ENCODE measurements around the gene PPP5C. TPM values are rescaled to one million over a fixed set of nuclear protein-coding genes. Genes with fewer than 3 reads are reported as not detected.

PPP5C gene
- total and polyA plus RNA-seq, 2 of the 13 experiments (the other 11 are each of a cell fraction or from before 2014, with no cell fraction given) = 41.6 to 67.9 TPM

DNA sequence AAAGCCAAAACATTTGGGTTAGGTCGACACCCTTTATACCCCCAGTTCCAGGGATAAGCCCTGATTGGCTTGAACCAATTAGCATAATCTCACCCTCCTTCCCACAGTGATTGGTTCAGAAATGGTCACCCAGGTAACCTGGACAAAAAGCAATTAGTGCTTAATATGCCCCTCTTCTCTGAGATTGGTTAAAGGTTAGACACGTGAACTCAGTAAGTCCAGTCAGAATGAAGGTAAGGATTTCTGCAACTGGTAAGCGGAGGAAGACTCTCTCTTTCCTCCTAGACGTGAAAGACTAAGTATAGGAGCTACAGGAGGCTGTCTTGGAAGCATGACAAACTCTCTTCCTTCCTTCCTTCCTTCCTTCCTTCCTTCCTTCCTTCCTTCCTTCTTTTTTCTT, 83.1 kb downstream of the PPP5C start:
- Histone ChIP-seq H3K4me3 (replicated peaks in 1 of 3; ENCODE audit: insufficient read depth in 1 of 3, low read depth in 2 of 3, low read length in 3 of 3) (no peak overlapping the region), H2AFZ (ENCODE audit: low read length) (no peak overlapping the region), H3K79me2 (ENCODE audit: insufficient read depth, low read length) (no peaks in the 10 kb centered on the region), H3K9ac (ENCODE audit: insufficient read depth, low read depth, low read length) (no peak overlapping the region), H3K27ac (ENCODE audit: extremely low read length, insufficient read depth, low read length) (no peak overlapping the region), H3K4me2 (ENCODE audit: low read depth, low read length) (no peak overlapping the region), H3K4me1 (ENCODE audit: insufficient read depth, low read length) (peaks cover 27% of the 10 kb centered on the region), H3K27me3 (ENCODE audit: control insufficient read depth in 1 of 2, insufficient read depth in 2 of 2, low read length in 2 of 2) (peaks cover 0 to 16% of the 10 kb centered on the region in 2 experiments; a peak in 3 of 5 replicates), H4K20me1 (ENCODE audit: insufficient read depth, low read length) (no peaks in the 10 kb centered on the region), H3K36me3 (replicated peaks in 1 of 2; ENCODE audit: control insufficient read depth in 1 of 2, insufficient read depth in 2 of 2, low read length in 2 of 2) (no peaks in the 10 kb centered on the region), H3K9me3 (ENCODE audit: low read length) (no peaks in the 10 kb centered on the region)
- CTCF ChIA-PET (ENCODE audit: low intra/inter-chr PET ratio, low total read pairs) = no interaction called here
- FAIRE-seq = no peak
- WGBS (ENCODE audit: low lambda C conversion rate) = 54% methylated on average over 4 of the region's 4 CpGs
- ATAC-seq = no peak
- TF ChIP-seq, protein P1, sequence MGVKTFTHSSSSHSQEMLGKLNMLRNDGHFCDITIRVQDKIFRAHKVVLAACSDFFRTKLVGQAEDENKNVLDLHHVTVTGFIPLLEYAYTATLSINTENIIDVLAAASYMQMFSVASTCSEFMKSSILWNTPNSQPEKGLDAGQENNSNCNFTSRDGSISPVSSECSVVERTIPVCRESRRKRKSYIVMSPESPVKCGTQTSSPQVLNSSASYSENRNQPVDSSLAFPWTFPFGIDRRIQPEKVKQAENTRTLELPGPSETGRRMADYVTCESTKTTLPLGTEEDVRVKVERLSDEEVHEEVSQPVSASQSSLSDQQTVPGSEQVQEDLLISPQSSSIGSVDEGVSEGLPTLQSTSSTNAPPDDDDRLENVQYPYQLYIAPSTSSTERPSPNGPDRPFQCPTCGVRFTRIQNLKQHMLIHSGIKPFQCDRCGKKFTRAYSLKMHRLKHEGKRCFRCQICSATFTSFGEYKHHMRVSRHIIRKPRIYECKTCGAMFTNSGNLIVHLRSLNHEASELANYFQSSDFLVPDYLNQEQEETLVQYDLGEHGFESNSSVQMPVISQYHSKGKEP (CRISPR knock-in tag; IDR thresholded peaks at IDR 0.05) = no peak
- TF ChIP-seq, protein P2, sequence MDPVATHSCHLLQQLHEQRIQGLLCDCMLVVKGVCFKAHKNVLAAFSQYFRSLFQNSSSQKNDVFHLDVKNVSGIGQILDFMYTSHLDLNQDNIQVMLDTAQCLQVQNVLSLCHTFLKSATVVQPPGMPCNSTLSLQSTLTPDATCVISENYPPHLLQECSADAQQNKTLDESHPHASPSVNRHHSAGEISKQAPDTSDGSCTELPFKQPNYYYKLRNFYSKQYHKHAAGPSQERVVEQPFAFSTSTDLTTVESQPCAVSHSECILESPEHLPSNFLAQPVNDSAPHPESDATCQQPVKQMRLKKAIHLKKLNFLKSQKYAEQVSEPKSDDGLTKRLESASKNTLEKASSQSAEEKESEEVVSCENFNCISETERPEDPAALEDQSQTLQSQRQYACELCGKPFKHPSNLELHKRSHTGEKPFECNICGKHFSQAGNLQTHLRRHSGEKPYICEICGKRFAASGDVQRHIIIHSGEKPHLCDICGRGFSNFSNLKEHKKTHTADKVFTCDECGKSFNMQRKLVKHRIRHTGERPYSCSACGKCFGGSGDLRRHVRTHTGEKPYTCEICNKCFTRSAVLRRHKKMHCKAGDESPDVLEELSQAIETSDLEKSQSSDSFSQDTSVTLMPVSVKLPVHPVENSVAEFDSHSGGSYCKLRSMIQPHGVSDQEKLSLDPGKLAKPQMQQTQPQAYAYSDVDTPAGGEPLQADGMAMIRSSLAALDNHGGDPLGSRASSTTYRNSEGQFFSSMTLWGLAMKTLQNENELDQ (CRISPR knock-in tag; IDR thresholded peaks at IDR 0.05; ENCODE audit: borderline replicate concordance) = no peak
- no peak for TF ChIP-seq KLF15 (CRISPR knock-in tag; IDR thresholded peaks at IDR 0.05; ENCODE audit: borderline replicate concordance)
- TF ChIP-seq RAD51 (IDR thresholded peaks at IDR 0.05; ENCODE audit: borderline replicate concordance) = no peak
- TF ChIP-seq ZBTB46 (CRISPR knock-in tag; IDR thresholded peaks at IDR 0.05; ENCODE audit: borderline replicate concordance) = no peak
- TF ChIP-seq ZNF225 (CRISPR knock-in tag; IDR thresholded peaks at IDR 0.05) = no peak
- TF ChIP-seq FLYWCH1 (CRISPR knock-in tag; IDR thresholded peaks at IDR 0.05) = no peak
- no peak for TF ChIP-seq ZNF614 (CRISPR knock-in tag; IDR thresholded peaks at IDR 0.05; ENCODE audit: borderline replicate concordance)
- TF ChIP-seq DMTF1 (CRISPR knock-in tag; IDR thresholded peaks at IDR 0.05) = no peak
- TF ChIP-seq ZNF224 (CRISPR knock-in tag; IDR thresholded peaks at IDR 0.05) = no peak
- no peak for TF ChIP-seq KMT2A (CRISPR knock-in tag; IDR thresholded peaks at IDR 0.05)
- TF ChIP-seq FOXP1 (IDR thresholded peaks at IDR 0.05) = no peak
- TF ChIP-seq FOXP1 (CRISPR knock-in tag; IDR thresholded peaks at IDR 0.05) = no peak
- no peak for TF ChIP-seq REPIN1 (CRISPR knock-in tag; IDR thresholded peaks at IDR 0.05; ENCODE audit: borderline replicate concordance, low read depth)
- intact Hi-C loops (cut with micrococcal nuclease; ENCODE audit: unreplicated experiment) (loop anchor here (5.0 kb wide), 1 partner anchor 33 kb away; no protein-coding TSS in a partner anchor), in situ Hi-C loops (cut with HindIII; ENCODE audit: extremely low pct_ligation_motif_present, low pct_unique_long_range_greater_than_20kb) (no loop called here)
- POLR2A ChIA-PET = no interaction called here
- DNase-seq (ENCODE audit: low spot score) = no peak
- no TSS peak for BruUV-seq (replicated peaks)
